NCI-H748 (cell line): ENCODE results near the gene ADAMTS7.
"Not testable (repeated sequence)": the region's sequence is repeated elsewhere in the genome, so short reads cannot be mapped to it uniquely, and the experiment has no call there.

Source experiments
- DNase-seq: peaks from one replicate; lab custom pipeline; 2025; ENCODE audit not compliant: unreplicated experiment; lab: John Stamatoyannopoulos, UW

ADAMTS7 gene

DNA sequence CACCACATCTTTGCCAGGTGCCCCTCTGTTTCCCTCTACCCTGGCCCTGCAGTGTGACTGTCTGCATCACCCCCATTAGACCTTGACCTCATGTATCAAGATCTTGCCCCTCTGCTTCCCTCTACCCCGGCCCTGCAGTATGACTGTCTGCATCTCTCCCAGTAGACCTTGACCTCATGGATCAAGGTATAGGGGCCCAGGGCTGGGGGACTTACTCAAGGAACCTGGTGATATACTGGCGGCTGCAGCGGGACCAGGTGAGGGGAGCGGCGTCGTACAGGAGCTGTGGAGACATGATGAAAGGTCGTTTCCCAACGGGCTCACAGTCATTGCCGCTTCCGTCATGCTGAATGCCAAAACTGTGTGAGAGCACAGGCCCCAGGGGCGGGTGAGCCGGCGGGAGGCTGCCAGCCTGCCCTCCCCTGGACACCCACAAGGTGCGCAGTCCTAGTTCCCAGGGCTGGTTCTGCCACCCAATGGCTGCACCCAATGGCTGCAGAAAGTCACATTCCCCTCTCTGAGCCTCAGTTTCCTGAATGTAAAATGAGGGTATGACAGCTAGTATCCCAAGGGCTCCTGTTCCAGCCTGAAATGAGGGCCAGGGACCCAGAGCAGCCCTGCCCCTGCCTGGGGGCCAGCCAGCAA is 23.1 kb downstream of the ADAMTS7 start:
- no peak for DNase-seq

DNA sequence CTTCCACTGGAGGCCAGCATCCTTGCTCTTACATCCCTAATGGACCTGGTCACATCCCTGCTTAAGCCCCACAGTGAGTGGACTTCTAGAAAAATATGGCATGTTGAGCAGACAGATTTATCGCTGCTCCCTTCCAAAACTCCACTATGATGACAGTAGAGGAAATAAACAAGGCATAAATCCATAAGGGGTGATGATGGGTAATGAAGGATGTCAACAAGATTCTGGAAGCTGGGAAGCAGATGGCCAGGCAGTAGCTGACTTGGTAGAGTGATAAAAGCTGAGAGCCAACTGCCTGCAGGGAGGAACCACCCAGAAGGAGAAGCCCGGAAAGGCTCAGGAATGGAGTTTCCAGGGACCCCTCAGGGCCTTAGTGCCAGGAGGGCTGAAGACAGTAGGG is 28.9 kb downstream of the ADAMTS7 start:
- not testable (repeated sequence) for DNase-seq

DNA sequence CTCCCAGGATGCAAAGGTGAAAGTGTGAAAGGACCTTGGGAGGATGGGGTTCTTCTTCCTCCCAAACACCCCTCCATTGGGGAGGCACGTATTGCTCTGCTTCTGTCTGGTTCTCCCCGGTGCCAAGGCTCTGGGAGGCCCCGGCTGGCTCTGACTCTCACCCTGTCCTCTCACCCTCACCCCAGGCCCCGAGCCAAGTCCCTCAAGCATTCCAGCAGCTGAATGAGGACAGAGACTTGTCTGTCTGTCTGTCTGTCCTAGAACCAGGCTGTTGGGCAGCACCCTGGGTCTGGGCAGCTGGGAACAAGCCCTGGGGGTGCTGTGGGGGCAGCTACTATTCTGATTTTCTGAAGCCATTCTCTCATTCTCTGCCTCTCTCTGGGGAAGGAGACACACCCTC is 29.9 kb downstream of the ADAMTS7 start:
- DNase-seq: not testable (repeated sequence)

DNA sequence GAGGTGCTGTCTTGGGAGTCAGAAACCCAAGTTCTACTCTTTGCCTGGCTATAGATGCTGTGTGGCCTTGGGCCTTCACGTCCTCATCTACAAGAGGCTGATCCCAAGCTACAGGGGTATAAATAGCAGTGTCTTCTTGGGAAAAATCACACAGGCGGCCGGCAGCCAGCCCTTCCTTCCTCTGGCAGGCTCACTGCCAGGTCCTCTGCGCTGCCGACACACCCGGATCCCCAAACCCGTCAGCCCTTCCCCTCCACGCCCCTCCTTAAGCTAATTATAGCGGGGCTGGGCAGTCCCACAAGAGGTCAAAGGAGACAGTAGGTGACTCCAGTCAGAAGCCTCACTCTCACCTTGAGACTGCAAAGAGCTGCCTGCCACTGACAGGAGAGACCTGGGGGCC is 31.3 kb downstream of the ADAMTS7 start:
- DNase-seq: not testable (repeated sequence)

DNA sequence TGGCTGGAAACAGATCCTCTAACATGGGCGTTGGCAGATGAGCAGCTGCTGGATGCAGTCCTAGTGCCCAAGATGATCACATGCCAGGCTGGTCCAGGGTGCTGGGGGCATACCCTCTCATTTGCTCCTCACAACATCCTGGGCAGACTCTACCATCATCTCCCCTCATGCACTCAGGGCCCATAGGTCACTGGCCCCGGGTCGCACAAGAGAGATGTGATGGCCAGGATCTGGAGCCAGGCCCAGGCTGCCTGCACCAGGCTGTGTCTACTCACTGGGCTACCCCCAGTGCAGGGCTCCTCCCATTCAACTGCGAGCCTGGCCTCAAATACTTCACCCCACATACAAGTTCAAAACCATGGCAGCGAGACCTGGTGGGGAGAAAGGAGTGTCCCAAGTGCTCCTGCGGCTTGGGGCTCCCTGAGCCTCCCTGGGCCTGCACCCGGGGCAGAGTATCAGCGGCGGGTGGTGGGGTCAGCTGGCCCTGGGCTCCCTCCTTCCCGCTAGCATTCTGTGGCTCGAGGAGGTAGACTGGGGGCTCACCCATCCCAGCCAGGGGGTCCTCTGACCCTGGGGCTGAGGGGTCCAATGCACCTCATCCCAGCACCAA is 32.0 kb downstream of the ADAMTS7 start:
- DNase-seq: not testable (repeated sequence)

DNA sequence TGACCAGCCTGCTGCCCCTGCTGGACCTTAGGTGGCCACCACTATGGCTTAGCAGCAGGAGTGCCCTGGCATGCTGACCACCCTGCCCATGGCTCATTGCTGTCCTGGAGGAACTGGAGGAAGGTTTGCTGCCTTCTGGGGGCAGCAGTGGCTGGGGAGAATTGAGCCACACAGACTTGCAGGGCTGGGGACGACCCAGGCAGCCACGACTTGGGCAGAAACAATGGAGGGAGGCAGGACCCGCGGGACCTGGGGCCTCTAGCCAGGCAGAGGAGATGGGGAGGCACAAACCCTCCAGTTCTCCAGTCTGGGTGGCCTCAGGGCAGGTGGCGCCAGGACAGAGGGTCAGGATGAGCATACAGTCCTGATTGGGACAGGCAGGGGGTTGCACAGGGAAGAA is 32.8 kb downstream of the ADAMTS7 start:
- no peak for DNase-seq

DNA sequence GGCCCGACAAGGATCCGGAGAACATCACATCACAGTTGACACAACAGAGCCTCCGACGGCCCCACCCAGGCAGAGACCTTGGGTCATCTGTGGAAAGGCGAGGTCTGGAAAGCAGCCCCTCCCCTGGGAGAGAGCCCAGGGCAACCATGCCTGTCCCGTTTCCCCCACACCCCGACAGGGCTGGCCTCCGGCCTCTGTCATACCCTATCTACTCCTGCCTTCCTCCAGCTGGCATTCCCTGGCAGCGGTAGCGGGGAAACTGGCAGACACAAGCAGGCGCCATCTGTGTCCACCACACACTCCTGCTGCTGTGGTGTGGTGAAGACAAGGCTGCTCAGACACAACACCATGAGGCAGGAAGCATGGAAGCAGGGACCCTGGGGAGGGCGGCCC is 33.3 kb downstream of the ADAMTS7 start:
- not testable (repeated sequence) for DNase-seq

DNA sequence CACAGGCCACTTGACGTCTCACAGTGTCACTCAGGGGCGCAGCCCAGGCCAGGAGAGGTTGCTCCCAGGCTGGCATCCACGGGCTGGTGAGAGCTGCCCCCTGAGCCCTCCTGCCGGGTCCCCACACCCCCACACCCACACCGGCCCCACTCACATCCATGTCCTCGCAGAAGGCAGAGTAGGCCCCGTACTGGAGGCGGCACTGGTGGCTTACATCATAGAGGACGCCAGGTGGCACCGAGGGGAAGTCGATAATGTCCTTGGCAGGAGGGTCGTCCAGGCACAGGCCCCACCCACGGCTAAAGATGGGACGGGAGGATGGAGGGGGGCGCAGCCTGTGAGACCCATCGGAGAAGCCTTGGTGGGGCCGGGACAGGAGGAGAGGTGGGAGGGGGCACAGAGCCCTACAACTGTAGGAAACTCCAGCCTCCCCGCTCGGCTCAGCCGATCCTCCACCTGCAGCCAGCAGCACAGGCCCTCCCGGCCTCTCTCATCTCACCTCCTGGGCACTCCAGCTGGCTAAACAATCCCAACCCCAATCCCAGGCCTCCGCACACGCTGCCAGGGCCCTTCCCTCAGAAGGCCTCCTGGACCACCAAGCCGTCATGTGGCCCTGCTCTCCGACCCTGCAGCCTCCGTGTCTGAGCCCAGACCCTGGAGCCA is 33.8 kb downstream of the ADAMTS7 start:
- not testable (repeated sequence) for DNase-seq

DNA sequence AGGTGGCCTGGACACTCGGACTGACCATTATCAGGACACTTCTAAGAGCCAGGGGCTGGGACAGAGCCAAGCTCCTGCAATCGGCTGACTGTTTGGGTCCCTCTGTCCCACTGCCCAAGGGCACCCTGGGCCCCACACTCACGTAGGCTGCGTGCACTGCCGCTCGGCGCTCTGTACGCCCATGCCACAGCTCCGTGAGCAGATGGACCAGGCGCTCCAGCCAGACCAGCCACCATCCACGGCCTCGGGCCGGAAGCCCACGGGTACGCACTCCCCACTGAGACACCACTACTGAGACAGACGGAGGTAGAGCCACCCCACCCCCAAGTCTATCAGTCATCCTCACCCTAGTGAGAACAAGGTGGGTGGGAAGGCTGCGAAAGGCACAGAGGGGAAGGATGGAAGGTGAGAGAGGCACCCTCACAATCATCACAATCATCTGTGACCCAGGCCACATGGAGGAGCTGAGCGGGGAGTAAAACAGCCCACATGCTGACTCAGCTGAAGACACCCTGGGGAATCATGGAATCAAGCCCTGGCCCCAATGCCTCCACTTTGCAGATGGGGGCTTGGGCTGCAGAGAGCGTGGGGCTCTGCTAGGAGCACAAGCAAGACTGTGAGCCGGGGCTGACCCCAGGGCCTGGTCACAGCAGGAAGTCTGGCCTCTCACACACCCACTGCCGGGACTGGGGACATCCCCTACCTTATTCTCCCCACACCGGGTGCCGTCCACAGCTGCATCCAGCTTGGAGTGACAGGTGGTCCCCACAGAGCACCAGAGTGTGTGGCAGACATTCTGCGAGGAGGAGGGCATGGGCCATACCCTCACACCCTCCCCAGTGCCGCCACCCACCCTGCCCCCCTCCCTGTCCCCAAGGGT is 35.0 kb downstream of the ADAMTS7 start:
- not testable (repeated sequence) for DNase-seq

DNA sequence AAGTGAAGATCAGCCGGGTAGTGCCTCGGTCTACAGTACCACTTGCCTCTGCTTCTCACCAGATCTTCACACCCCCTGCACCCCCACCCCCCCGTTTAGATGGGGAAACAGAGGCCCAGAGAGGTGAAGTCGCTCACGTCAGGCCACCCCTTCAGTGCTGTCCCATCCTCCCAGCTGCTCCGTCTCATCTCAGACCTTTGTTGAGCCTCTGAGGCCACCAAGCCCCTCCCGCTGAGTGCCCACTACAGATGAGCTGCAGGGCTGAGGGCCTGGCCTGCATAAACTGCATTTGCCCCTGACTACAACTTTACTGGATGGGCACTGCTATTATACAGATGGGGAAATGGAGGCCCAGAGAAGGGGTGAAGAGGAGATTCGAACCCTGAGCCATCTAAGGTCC is 35.8 kb downstream of the ADAMTS7 start:
- DNase-seq: no peak

DNA sequence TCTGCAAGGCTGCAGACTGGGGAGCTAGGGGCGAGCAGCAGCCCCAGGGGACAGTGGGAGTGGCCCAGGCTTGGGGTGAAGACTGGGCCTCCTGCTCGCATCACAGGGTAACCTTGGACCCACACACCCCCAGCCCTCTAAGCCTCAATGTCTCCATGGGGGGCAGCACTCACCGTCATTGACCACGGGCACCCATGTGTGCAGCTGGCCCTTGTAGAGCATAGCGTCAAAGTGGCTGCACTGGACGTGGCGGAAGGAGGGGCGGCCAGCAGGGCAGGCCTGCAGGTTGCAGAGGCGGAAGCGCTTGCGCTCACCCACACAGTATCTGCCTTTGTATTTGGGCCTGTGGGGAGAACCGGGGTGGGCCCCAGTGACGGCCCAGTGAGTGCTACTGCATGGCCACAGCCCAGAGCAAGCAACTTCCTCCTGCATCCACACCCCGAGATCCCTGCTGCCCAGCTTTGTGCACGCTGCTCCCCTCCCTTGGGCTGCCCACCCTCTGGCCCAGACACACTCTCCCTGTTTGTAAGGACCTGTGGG is 36.7 kb downstream of the ADAMTS7 start:
- DNase-seq: not testable (repeated sequence)

DNA sequence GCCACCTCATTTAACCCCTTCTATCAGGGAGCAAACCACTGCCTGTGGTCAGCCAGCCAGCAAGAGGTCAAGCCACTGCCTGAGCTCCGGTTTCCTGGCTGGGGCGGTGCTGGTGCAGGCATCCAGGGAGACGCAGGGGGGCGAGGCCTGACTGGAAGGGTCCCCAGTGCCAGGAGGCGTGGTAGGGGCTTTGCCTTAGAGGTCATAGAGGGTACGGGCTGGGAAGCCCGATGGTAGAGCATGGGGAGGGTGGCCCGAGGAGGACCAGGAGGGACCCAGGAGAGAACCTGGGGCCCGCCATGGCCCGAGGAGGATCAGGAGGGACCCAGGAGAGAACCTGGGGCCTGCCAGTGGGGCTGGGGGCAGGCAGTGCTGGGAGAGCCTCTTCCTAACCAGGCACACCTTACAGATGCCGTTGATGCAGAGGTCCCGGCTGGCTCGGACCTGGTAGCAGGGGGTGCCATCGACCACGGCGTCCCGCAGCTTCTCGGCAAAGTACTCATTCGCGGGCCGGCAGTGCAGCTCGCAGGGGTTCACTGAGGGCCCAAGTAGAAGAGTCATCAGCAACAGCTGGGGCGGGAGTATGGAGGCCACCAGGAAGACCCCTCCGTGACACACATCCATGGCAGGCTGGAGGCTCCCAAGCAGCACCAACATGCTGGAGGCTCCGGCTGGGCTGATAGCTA is 37.4 kb downstream of the ADAMTS7 start:
- DNase-seq: not testable (repeated sequence)

DNA sequence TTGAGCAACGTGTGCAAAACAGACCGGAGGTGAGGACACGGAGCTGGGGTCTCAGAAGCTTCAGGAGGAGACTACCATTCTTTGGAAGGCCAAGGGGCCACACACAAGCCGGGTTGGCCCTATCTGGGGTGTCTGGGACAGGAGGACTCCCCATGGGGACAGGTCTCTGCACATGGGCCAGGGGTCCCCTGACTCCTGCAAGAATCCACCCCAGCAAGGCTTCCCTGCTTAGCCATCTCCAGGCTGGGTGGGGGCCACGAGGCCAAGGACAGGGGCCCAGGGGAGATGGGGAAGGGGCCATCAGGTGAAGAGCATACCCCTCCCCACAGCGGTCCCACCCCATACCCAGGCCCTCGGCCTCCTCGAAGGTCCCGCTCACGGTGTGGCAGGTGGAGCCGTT is 38.5 kb downstream of the ADAMTS7 start:
- DNase-seq: no peak

DNA sequence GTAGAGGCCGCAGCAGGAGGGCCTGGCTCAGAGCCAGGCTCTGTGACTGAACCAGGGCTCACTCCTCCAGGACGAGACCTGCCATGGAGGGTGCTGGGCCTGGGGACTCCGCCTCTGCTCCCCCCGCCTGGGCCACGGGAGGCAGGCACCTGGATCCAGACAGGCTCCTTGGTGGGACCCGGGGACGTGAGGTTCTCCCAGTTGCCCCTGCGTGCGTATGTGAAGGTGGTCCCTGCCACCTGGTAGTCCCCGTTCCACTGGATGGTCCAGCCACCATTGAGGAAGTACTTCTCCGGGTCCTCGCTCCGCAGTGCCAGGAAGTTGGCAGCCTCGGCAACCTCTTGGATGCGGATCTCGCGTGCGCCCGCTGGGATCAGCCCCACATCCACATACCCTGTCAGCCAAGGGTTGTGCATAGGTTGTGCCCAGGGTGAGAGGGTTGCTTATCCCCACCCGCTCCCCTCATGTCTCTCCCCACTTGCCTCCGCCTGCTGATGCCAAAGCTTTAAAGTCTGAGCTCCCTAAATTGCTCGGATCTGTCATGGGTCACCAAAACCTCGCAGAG is 39.7 kb downstream of the ADAMTS7 start:
- DNase-seq: not testable (repeated sequence)

DNA sequence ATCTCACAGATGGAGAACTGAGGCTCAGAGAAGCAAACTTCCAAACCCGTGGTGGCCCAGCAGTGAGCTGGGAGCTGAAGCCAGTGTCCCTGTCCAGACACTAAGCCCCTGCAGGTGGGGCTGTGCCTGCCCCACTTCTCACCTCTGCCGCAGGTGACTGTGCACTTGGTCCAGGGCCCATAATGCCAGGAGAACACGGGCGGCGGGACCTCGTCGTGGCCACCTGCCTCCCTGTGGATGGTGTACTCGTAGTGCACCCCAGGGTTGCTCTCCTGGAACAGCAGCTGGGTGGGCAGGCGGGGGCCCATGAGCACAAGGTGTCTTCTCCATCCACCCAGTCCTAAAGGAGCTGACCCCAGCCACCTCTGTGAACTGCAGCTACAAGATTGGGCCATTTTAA is 40.2 kb downstream of the ADAMTS7 start:
- DNase-seq: not testable (repeated sequence)

DNA sequence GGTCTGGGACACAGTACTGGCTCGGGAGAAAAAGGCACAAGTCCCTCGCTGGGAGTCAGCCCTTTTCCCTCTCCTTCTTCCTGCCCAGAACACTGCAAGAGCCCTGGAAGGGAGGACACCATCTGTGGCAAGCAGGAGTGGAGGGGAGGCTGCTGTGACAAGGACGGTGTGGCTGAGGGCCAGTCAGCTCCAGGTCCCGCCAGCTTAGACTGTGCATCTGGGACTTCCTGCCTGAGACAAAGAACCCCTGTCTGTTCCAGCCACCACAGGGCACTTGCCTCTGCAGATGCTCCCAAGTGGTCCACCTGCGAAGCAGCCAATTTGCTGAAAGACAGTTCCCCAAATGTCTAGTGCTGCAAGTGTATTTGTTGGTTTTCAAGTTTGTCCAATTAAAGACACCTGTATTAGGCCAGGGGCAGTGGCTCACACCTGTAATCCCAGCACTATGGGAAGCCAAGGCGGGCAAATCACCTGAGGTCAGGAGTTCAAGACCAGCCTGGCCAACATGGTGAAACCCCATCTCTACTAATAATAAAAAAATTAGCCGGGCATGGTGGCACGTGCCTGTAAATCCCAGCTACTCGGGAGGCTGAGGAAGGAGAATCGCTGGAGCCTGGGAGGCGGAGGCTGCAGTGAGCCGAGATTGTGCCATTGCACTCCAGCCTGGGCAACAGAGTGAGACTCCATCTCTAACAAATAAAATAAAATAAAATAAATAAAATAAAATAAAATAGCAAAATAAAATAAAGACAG is 41.6 kb downstream of the ADAMTS7 start:
- DNase-seq: not testable (repeated sequence)

DNA sequence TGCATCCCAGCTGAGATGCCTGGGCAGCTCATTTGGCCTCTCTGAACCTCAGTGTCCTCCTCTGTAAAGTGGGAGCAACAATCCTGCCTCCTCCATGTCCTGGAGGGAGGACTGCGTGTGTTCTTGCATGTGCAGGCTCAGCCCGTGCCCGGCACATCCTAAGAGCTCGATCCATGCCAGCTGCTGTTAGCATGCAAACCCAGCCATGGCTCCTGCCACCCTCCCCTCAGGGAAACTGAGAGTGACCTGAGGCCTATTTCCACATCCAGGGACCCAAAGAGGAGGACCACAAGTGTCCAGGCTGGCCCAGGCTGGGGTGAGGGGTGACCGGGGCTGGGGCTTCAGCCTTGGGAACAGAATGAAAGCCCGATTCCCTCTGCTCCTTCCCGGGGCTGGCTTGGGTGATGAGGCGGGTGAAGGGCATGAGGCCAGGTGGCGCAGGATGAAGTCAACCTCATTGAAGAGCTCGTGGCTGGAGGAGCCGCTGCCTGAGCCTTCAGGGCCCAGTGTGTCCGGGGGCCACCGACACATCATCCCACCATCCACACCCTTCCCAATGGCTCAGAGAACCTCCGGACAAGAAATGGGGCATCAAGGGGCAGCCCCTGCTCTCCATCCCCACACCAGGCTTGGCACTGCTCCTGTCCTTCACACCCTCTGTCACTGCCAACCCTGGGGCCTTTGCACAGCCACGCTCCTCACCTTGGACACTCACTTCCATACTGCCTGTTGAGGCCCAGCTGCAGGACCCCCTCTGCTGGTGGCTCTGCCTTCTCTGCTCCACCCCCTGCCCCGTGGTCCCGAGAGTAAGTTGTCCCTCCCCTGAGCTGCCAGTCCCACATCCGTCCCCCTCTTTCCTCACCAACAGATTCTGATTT is 42.5 kb downstream of the ADAMTS7 start:
- no peak for DNase-seq

DNA sequence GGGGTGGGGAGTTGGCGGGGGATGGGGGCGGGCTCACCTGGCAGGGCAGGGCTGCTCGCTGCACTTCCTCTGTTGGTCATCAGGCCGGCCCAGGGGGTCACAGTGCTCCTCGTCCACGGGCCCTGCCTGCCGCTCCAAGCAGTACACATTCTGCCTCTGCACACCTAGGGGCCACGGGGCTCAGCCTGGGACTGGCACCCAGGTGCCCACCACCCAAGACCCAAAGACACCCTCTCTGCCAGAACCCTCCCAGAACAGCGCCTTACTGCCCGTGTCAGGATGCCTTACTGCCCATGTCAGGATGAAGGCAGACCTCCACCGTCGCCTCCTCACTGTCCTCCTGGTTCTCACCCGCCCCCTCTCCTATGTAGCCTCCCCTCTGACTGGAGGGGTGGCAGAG is 43.2 kb downstream of the ADAMTS7 start:
- no peak for DNase-seq
